Left lobe of liver (tissue), 2 donors: Measurements from ENCODE around the gene OSBPL7. TPM values are rescaled to one million over a fixed set of nuclear protein-coding genes. Genes with fewer than 3 reads are reported as not detected.

ENCODE experiments used
- ATAC-seq: fragments of 200-7000 bp; cut with Tn5 transposase; one replicate; pipeline ENCODE4 v1.9.1; 2020; ENCODE audit warnings: mild to moderate bottlenecking, moderate library complexity
- DNase-seq: peaks from one replicate; pipeline ENCODE4 v3.0.0-alpha.2; 2020; ENCODE audit warnings: low spot score
- total RNA-seq: library from RNA; stranded (reverse); gene quantifications from one replicate; pipeline ENCODE4 v1.2.1, GENCODE V29; 2021
- donor health status: DM: no; HTN: no; CAD: no; lungs with moderate emphysema.
- donor health status: DM: no; HTN: yes; CAD: no.

OSBPL7 gene
- total RNA-seq, 1 donor from 2014 or later = 1.0 TPM

DNA sequence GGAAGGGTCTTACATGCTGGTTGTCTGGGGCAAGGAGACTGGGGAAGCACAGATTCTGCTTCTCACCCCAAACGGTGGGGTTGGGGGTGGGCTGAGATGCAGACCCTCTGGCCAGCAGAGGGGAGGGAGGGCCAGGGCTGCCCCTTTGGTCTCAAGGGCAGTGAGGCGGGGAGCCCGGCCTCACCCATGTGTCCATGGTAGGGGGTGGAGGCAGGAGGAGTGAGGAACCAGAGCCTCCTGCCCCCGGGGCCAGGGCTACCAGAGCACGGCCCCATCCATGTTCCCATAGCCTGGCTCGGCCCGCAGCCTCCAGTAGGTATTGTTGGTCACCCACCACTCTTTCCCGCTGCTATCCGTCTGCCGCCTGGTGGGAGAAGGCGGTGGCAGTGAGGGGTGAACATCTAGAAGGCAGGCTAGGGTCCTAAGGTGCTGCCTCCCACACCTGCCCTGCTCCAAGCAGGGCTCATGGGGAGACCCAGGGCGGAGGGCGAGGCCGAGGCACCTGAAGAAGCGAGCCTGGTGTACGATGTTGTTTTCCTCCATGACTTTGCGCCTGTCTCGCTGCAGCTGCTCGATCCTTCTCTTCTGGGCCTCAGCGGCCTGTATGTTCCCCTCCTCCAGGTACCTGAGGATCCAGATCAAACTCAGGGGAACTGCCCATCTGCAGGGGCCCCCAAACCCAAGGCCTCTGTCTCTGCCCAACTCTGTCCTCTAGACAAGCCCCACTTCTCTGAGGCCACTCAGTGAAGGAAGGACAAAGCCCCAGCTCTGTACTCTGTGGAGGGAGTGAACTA, 13.4 kb downstream of the OSBPL7 start:
- ATAC-seq (no peak), DNase-seq (peak; percentile 26)

DNA sequence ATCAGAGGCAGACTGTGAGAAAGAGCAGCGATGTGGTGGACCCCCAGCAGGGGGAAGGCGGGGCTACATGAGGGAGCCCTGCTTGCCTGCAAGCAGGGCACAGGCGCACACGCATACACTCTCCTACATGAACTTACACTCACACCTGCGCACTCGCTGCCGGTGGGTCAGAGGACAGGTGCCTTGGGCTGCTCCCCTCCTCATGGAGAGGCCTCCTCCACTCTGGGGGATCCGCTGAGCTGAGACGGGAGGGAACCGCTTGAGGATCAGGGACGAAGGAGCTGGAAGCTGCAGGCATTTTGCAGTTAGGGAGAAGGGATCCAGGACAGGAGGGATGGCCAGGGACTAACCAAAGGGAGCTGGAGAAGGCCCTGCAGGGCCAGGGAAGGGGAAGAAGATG, 14.2 kb downstream of the OSBPL7 start:
- ATAC-seq (no peak), DNase-seq (no peak)

DNA sequence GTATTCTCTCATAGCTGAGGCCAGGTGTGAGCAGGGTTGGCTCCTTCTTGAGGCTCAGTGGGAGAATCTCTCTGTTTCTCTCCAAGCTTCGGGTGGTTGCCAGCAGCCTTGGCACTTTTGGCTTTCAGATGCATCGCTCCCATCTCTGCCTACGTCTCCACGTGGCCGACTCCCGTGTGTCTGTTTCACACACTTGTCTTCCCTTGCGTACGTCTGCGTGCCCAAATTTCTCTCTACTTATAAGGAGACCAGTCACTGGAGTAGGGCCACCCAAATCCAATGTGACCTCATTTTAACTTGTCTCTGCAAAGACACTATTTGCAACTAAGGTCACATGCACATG, 14.7 kb downstream of the OSBPL7 start:
- ATAC-seq (no peak), DNase-seq (no peak)

DNA sequence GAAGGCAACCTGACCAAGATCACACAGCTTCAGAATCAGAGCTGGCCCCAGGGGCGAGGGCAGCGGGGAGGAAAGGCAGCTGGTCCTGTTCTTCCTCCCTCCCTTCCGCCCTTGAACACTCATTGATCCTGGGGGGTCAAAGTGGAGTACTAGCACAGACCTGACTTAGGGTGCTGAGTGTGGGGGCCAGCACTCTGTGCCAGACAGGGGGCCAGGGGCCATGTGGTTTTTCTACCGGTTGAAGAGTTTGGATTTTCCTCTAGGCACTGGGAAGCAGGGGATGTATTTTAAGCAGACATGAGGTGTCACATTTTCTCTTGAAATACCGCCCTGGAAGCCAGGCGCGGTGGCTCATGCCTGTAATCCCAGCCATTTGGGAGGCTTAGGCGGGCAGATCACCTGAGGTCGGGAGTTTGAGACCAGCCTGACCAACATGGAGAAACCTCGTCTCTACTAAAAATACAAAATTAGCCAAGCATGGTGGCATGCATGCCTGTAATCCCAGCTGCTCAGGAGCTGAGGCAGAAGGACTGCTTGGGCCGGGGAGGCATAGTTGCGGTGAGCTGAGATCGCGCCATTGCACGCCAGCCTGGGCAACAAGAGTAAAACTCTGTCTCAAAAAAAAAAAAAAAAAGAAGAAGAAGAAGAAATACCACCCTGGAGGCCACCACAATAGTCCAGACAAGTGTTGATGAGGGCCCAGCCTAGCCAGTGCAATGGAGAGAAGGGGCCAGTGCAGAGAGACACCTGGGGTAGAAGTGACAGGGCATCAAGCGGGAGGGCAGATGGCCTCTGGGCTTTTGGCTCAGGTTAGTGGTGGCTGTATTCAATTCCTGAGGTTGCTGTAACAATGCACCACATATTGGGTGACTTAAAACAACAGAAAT, 15.3 kb downstream of the OSBPL7 start:
- ATAC-seq (no peak), DNase-seq (peak; percentile 28)

DNA sequence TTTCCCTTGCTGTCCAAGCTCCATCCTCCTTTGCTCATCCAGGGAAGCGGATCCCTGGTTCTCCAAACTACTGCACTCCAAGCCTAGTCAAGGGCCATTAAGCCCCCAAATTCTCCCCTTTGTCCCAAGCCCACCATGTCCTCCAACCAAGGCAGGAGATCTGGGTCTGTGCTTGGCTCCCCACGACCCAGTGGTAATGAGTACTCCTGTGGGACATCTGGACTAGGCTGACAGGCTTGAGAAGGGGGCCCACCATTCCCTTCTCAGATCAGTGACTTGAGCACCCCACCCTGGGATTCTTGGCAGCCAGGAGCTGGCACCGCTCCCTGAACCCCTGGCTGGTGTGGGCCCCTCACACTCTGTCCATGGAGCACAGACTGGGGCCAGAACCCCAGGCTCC, 17.1 kb downstream of the OSBPL7 start:
- DNase-seq (peak; percentile 24), ATAC-seq (no peak)

DNA sequence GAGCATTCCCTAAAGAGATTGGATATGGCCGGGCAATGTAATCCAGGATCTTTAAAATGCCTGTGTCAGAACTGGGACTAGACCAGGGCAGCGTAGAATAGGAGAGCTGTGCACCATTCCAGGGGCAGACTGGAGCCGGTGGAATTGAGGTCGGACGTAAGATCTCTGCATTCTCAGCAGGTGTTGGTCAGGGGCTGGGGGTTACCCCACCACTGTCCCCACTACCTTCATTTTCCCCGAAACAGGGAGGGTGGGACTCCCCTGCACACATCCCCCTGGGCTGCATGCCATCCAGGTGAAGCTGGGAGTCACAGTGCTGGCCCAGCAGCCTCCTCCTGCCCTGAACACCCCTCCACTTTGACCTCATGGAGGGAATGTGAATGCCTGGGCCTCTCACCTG, 17.8 kb downstream of the OSBPL7 start:
- peak; percentile 18 for DNase-seq
- ATAC-seq = no peak

DNA sequence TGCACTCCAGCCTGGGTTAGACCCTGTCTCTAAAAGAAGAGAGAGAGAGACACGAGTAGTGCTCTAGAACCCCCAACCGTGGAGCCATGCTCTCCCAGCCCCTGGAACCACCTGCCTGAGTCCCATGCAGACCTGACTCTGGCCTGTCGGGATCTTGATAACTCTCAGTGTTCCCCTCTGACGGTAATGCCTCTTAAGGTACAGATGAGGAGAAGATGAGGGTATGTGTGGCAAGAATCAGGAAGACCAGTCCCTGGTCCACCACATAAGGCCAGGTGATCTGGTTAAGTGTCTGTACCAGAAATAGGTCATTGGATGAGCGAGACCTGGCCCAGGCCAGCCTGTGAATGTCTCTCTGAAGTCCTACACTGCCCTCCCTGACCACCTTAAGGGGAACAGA, 18.4 kb downstream of the OSBPL7 start:
- no peak for ATAC-seq
- DNase-seq = peak; percentile 27

DNA sequence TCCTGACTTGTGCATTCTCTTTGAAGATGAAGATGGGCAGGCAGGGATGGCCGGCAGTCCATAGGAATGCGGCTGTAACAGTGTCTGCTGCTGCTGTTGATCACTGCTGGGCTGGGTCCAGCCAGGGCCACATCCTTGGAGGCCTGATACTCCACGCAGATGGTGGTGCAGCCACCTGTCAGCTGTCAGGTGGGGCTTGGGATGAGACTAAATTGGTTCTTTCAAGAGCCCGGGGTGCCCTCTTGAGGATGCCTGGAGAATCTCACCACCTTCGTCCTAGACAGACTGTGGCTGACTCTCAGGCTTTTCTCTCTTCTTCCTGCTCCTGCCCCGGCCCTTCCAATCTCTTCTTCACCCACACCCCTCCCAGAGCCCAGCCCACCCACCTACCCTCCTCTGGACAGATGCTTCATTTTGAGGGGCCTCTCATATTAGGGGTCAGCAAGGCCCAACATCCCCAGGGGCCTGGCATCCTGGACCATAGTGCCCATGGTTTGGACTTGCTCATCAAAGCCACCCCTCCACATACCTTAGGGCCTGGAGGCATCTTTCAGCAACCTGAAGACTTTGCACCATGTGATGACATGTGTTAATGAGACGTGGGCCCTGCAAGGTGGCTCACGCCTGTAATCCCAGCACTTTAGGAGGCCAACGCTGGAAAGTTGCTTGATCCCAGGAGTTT, 19.1 kb downstream of the OSBPL7 start:
- peak; percentile 50 for DNase-seq
- peak; percentile 92 for ATAC-seq

DNA sequence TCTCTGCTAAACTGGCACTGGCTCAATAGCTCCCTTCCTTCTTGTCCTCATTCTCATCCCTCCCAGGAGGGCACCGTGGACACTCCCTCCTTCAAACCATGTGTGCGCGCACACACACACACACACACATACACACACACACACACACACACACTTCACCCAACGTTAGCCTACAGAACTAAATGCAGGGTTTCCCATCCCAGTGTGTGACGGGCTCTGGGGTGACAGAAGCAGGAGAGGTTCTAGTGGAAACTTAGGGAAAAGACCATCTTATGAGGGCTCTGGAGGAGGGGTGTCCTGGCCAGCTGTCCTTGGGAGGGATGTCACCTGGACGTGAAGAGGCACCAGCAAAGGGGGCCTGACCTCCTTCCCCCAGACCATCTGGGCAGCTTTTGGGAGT, 19.7 kb downstream of the OSBPL7 start:
- ATAC-seq (no peak), DNase-seq (no peak)

DNA sequence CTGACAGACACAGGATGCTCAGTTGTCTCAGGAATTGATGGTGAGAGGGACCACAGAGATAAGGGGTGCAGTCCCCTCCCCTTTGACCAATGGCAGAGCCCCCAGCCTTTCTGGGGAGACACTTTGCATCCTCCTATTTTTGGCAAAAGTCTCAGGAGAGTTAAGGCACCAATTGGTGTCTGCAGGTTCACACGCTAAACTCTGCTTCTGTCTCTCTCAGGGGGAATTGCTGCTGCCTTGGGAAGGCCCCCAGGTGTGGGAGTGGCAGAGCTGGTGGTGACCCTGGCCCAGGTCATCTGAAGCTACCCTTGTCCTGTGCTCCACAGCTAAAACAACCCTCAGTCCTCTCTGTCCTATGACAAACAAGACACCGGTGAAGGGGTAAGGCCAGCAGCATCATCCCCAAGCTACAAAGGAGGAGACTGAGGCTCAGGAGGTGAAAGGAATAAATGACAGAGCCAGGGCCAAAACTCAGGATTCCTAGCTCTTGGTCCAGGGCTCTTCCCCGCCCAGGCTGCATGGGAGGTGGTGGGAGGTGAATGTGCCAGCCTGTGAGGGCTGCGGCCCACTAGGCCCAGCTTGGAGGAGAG, 20.3 kb downstream of the OSBPL7 start:
- ATAC-seq = no peak
- DNase-seq = peak; percentile 37

DNA sequence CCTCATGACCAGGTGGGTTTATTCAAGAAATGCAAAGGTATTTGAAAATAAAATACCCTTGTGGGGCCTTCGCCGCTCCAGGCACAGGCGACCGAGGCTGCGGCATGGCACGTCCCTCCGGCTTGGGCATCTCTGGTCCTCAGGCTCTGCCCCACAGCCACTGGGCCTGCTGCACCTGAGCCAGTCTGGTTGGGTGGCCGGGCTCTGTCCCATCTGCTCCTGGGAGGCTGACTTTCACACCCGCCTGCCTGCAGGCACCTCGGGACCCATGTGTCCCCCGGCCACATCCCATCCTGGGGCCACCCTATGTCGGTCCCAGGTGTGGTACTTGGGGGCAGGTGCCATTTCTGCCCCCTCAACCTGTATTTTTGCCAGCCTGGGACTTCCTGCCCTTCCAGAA, 20.9 kb downstream of the OSBPL7 start:
- DNase-seq = peak; percentile 35
- ATAC-seq = no peak

DNA sequence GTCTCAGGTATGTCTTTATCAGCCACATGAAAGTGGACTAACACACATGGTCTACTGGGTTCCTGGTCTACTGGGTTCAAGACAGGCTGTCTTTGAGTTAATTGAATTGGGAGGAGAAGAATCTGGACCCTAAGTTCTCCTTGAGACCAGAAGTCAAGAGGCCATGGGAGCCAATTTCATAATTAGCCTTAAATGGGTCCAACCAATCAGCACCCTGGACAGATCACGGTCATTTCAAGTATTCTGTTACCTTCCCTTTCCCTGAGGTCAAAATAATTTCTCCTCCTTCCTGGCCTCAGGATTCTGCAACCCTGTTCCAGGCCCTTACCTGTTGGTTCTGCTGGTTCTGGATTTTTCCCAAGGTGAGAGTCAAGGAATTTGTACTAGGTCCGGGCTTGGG, 23.8 kb downstream of the OSBPL7 start:
- DNase-seq (peak; percentile 6), ATAC-seq (no peak)

DNA sequence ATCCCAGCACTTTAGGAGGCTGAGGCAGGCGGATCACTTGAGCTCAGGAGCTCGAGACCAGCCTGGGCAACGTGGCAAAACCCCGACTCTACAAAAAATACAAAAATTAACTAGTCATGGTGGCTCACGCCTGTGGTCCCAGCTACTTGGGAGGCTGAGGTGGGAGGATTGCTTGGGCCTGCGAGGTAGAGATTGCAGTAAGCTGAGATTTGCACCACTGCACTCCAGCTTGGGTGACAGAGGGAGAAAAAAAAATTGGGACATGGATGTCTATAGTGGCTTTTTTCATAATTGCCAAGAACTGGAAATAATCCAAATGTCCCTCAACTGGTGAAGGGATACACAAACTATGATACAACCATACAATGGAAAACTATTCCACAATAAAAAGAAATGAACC, 28.6 kb downstream of the OSBPL7 start:
- DNase-seq (peak; percentile 5), ATAC-seq (no peak)

DNA sequence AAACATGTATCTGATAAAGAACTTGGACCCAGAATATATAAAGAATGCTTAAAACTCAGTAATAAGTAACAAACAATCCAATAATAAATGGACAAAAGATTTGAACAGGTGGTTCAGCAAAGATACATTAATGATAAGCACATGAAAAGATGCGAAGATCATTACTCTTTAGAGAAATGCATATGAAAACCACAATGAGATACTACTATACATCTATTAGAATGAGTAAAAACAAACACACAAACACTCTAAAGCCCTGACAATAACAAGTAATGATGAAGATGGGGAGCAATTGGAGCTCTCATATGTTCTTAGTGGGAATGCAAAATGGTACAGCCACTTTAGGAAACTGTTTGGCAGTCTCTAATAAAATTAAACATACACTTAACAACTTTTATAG, 29.1 kb downstream of the OSBPL7 start:
- no peak for DNase-seq
- ATAC-seq = no peak

DNA sequence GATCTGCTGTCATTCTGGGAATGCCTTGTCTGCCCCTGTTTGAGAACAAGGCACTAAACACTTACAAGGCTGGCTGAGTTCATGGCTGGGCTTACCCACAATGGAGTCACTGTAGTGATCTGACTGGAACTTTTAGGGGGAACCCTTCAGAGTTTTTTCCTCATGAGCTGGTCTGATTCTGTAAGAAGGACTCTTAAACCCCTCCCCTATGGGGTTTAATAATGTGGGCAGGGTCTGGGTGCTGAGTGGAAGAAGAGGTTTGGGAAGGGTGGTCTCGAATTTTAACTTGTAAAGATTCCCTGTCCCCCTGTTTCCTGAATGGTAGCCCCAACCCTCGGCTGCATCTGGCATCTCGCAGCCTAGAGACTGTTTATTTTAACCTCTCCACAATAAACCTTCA, 30.6 kb downstream of the OSBPL7 start:
- ATAC-seq = no peak
- peak; percentile 12 for DNase-seq

DNA sequence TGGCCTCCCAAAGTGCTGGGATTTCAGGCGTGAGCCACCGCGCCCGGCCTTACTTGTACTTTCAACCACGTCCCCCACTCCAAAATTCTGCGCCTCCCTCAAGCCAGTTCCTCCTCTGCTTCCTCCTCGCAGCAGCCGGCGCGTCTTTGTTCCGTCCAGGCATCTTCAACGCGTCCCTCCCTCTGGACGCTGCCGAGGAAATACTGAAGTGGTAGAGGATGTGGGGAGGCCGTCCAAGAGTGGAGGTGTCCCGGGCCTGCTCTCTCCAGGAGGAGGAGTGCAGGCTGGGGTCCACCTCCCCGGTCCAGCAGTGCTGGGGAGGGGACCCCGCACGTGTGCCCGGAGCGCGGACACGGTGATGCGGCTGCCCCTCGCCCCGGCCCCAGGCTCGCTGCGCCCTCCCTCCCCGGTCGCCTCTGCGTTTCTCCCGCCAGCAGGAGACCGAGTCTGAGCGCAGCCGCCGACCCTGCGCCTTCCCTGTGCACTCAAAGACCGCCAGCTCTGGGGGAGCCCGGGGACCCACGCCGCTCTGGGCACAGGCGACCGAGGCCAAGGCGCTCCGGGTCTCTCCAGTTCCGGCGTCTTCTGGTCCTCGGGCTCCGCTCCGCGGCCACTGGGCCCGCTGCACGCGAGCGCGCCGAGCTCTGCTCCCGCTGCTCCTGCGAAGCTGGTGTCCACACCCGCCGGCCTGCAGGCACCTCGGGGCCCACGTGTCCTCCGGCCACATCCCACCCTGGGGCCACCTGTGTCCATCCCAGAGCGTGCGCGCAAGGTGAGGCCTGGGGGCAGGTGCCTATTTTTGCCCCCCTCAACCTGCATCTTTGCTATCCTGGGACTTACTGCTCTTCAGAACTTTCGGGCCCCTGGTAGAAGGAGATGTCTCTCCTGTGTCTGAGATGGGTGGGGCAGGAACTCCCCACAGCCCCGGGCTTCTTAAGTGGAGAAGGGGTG, 31.7 kb downstream of the OSBPL7 start:
- peak; percentile 48 for DNase-seq
- ATAC-seq = peak; percentile 92

DNA sequence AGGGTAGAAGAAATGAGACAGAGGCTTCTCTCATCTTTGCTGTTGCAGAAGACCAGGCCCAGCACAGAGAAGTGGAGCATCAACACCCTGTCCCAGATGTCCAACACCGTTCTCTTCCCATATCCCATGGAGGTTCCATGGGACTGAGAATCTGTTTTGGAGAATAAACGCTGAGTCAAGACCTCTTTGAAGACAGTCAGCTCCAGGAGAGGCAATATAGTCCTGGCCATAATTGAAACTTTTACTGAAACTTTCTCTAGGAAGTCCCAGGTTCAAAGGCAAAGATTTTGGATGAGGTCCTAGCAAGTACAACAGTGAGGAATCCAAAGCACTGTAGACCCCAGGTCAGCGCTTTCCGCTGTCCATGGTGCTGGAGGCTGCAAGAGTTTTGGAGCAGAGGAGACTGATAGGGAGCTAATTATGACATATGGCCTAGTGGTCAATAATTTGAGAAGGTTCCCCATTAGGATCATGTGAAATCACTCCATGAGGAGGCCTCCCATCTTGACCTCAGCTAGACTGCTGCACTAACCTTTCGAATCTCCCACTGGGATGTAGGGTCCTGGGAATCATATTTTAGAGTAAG, 36.0 kb downstream of the OSBPL7 start:
- ATAC-seq = no peak
- DNase-seq = peak; percentile 23

DNA sequence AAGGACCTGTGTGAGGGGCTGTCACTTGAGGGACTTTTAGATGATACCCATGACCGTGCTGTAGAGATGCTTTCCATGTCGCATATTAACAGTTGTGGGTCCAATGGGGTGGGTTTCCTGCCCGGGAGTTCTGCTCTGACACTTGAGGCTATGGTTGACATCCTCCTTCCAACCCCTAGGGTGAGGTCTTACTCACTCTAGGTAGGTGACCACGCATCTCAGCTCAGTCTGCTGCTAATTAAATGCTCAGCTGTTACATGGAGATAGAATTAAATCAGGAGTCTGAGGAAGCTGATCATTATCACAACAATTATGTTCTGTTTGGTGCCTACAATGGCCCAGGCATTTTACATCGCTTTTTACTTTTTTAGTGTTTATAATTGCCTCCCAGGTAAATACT, 40.2 kb downstream of the OSBPL7 start:
- ATAC-seq (no peak), DNase-seq (no peak)

DNA sequence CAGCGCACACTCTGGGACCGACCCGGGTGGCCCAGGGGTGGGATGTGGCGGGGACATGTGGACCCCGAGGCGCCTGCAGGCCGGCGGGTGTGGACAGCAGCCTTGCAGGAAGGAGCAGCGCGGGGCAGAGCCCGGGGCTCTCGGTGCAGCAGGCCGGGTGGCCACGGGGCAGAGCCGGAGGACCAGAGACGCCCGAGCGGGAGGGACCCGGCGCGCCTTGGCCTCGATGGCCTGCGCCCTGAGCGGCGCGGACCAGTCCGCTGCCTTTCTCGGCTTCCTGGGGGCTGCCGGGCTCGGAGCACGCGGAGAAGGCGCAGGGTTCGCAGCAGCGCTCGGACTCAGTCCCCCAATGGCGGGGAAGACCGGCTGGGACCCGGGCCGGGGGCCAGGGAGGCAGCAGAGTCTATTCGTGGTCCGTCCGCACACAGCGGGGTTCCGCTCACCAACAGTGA, 43.4 kb downstream of the OSBPL7 start:
- ATAC-seq (no peak), DNase-seq (no peak)
